ENCODE measurements around the gene ZFC3H1.
"Not testable (repeated sequence)": the region's sequence is repeated elsewhere in the genome, so short reads cannot be mapped to it uniquely, and the experiment has no call there.

ZFC3H1 gene

DNA sequence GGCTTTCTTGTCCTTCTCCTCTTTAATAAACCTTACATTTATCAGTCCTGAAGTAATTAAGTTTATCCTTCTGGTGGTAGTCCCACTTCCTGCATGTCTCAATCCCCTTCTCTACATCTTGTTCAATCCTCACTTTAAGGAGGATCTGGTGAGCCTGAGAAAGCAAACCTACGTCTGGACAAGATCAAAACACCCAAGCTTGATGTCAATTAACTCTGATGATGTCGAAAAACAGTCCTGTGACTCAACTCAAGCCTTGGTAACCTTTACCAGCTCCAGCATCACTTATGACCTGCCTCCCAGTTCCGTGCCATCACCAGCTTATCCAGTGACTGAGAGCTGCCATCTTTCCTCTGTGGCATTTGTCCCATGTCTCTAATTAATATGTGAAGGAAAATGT is 79.3 kb downstream of the ZFC3H1 start:
- Histone ChIP-seq H3K4me3 (ENCODE audit: insufficient read depth, low read depth, low read length, poor library complexity, severe bottlenecking) (no peak overlapping the region), H3K36me3 (ENCODE audit: control insufficient read depth, insufficient read depth, low read length) (no peaks in the 10 kb centered on the region), H3K27ac (ENCODE audit: insufficient read depth, low read length, poor library complexity, severe bottlenecking) (no peak overlapping the region), H3K4me1 (ENCODE audit: control insufficient read depth, insufficient read depth, low read length, poor library complexity, severe bottlenecking) (no peaks in the 10 kb centered on the region), H3K27me3 (replicated peaks; ENCODE audit: control insufficient read depth, insufficient read depth, low read length, poor library complexity, severe bottlenecking) (no peaks in the 10 kb centered on the region), H3K9me3 (ENCODE audit: control insufficient read depth, low read length) (no peaks in the 10 kb centered on the region)
- no peak for DNase-seq

GRCh38 chr12:71582925-71583324 is 80.7 kb downstream of the ZFC3H1 start:
- no peaks in the 10 kb centered on the region for H3K27me3 ChIP-seq (replicated peaks; ENCODE audit: control insufficient read depth, insufficient read depth, low read length, poor library complexity, severe bottlenecking)
- H3K27ac ChIP-seq (ENCODE audit: insufficient read depth, low read length, poor library complexity, severe bottlenecking), result no peak overlapping the region
- H3K9me3 ChIP-seq (ENCODE audit: control insufficient read depth, low read length), result no peaks in the 10 kb centered on the region
- H3K36me3 ChIP-seq (ENCODE audit: control insufficient read depth, insufficient read depth, low read length), result no peaks in the 10 kb centered on the region
- no peak for DNase-seq
- no peak overlapping the region for H3K4me3 ChIP-seq (ENCODE audit: insufficient read depth, low read depth, low read length, poor library complexity, severe bottlenecking)
- no peaks in the 10 kb centered on the region for H3K4me1 ChIP-seq (ENCODE audit: control insufficient read depth, insufficient read depth, low read length, poor library complexity, severe bottlenecking)

GRCh38 chr12:71581206-71581605 is 82.4 kb downstream of the ZFC3H1 start:
- Histone ChIP-seq H3K4me3 (ENCODE audit: insufficient read depth, low read depth, low read length, poor library complexity, severe bottlenecking) (no peak overlapping the region), H3K4me1 (ENCODE audit: control insufficient read depth, insufficient read depth, low read length, poor library complexity, severe bottlenecking) (no peaks in the 10 kb centered on the region), H3K9me3 (ENCODE audit: control insufficient read depth, low read length) (no peaks in the 10 kb centered on the region), H3K36me3 (ENCODE audit: control insufficient read depth, insufficient read depth, low read length) (no peaks in the 10 kb centered on the region), H3K27ac (ENCODE audit: insufficient read depth, low read length, poor library complexity, severe bottlenecking) (no peak overlapping the region), H3K27me3 (replicated peaks; ENCODE audit: control insufficient read depth, insufficient read depth, low read length, poor library complexity, severe bottlenecking) (no peaks in the 10 kb centered on the region)
- no peak for DNase-seq

DNA sequence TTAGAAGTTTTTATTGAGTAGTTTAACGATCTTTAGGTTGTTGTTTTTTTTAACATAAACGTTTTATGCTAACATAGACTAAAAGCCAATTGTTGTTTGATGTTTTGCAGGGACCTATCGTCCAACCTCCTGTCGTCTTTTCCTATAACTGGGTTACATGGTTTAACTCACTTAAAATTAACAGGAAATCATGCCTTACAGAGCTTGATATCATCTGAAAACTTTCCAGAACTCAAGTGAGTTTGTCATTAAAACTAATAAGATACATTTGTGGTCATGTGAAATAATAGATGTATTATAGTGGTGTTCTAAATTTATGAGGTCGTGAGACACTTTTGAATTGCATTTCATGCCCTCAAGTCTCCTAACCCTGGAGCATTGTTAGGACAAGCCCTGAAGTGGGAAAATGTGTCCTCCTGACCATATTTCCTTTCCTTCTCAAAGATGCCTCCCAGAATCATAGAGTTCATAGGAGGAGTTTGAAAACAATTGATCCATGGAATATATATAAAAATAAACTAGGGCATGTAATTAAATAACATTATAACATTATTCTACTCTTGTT is 84.9 kb downstream of the ZFC3H1 start:
- no peak for DNase-seq
- H3K9me3 ChIP-seq (ENCODE audit: control insufficient read depth, low read length), result no peaks in the 10 kb centered on the region
- H3K27me3 ChIP-seq (replicated peaks; ENCODE audit: control insufficient read depth, insufficient read depth, low read length, poor library complexity, severe bottlenecking), result no peaks in the 10 kb centered on the region
- no peaks in the 10 kb centered on the region for H3K36me3 ChIP-seq (ENCODE audit: control insufficient read depth, insufficient read depth, low read length)
- H3K4me1 ChIP-seq (ENCODE audit: control insufficient read depth, insufficient read depth, low read length, poor library complexity, severe bottlenecking), result no peaks in the 10 kb centered on the region
- no peak overlapping the region for H3K27ac ChIP-seq (ENCODE audit: insufficient read depth, low read length, poor library complexity, severe bottlenecking)
- H3K4me3 ChIP-seq (ENCODE audit: insufficient read depth, low read depth, low read length, poor library complexity, severe bottlenecking), result no peak overlapping the region

DNA sequence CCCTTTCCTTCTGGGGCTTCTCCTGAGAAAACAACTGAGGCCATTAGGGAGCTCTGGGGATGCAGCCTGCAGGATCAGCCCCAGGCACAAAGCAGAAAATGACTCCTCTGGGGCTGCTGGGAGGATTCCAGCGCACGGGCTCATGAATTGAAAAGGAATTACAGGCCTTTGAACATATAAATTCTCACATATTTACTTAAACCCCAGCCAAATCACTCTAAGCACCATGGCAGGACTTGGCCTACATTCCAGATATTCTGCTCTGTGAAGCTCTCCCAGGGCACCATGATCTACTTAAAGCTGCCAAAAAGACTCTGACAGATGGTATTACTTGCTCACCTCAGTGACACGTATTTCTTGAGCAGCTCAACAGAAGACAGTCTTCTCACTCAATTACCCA is 87.2 kb downstream of the ZFC3H1 start:
- Histone ChIP-seq H3K9me3 (ENCODE audit: control insufficient read depth, low read length) (no peaks in the 10 kb centered on the region), H3K36me3 (ENCODE audit: control insufficient read depth, insufficient read depth, low read length) (no peaks in the 10 kb centered on the region), H3K27ac (ENCODE audit: insufficient read depth, low read length, poor library complexity, severe bottlenecking) (no peak overlapping the region), H3K4me1 (ENCODE audit: control insufficient read depth, insufficient read depth, low read length, poor library complexity, severe bottlenecking) (no peaks in the 10 kb centered on the region), H3K4me3 (ENCODE audit: insufficient read depth, low read depth, low read length, poor library complexity, severe bottlenecking) (no peak overlapping the region), H3K27me3 (replicated peaks; ENCODE audit: control insufficient read depth, insufficient read depth, low read length, poor library complexity, severe bottlenecking) (no peaks in the 10 kb centered on the region)
- DNase-seq, result no peak

- H3K4me3 ChIP-seq (ENCODE audit: insufficient read depth, low read depth, low read length, poor library complexity, severe bottlenecking); DNase-seq; H3K9me3 ChIP-seq (ENCODE audit: control insufficient read depth, low read length); H3K36me3 ChIP-seq (ENCODE audit: control insufficient read depth, insufficient read depth, low read length); H3K27ac ChIP-seq (ENCODE audit: insufficient read depth, low read length, poor library complexity, severe bottlenecking); H3K4me1 ChIP-seq (ENCODE audit: control insufficient read depth, insufficient read depth, low read length, poor library complexity, severe bottlenecking); H3K27me3 ChIP-seq (replicated peaks; ENCODE audit: control insufficient read depth, insufficient read depth, low read length, poor library complexity, severe bottlenecking): not testable (repeated sequence)
These were observed 93.8 kb downstream of the ZFC3H1 start for GRCh38 chr12:71569885-71570284.

GRCh38 chr12:71567537-71567936 is 96.1 kb downstream of the ZFC3H1 start:
- H3K4me1 ChIP-seq (ENCODE audit: control insufficient read depth, insufficient read depth, low read length, poor library complexity, severe bottlenecking), result no peaks in the 10 kb centered on the region
- H3K27ac ChIP-seq (ENCODE audit: insufficient read depth, low read length, poor library complexity, severe bottlenecking), result no peak overlapping the region
- no peaks in the 10 kb centered on the region for H3K27me3 ChIP-seq (replicated peaks; ENCODE audit: control insufficient read depth, insufficient read depth, low read length, poor library complexity, severe bottlenecking)
- H3K4me3 ChIP-seq (ENCODE audit: insufficient read depth, low read depth, low read length, poor library complexity, severe bottlenecking), result no peak overlapping the region
- no peak for DNase-seq
- H3K36me3 ChIP-seq (ENCODE audit: control insufficient read depth, insufficient read depth, low read length), result no peaks in the 10 kb centered on the region
- H3K9me3 ChIP-seq (ENCODE audit: control insufficient read depth, low read length), result no peaks in the 10 kb centered on the region

DNA sequence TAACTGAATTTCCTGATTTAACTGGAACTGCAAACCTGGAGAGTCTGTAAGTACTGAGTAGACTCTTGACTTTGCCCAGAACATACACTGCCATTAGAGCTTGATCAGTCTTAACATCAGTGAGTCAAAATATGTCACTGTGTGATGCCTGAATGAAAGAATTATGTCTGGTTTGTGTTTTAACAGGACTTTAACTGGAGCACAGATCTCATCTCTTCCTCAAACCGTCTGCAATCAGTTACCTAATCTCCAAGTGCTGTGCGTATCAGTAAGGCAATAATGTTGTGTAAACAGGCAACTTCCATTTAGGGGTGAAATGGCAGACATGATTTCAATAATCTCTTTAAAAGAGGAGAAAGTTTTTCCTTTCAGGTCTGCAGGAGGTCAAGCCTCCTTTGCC is 97.0 kb downstream of the ZFC3H1 start:
- no peaks in the 10 kb centered on the region for H3K27me3 ChIP-seq (replicated peaks; ENCODE audit: control insufficient read depth, insufficient read depth, low read length, poor library complexity, severe bottlenecking)
- H3K27ac ChIP-seq (ENCODE audit: insufficient read depth, low read length, poor library complexity, severe bottlenecking), result no peak overlapping the region
- H3K4me3 ChIP-seq (ENCODE audit: insufficient read depth, low read depth, low read length, poor library complexity, severe bottlenecking), result no peak overlapping the region
- H3K36me3 ChIP-seq (ENCODE audit: control insufficient read depth, insufficient read depth, low read length), result no peaks in the 10 kb centered on the region
- no peaks in the 10 kb centered on the region for H3K9me3 ChIP-seq (ENCODE audit: control insufficient read depth, low read length)
- H3K4me1 ChIP-seq (ENCODE audit: control insufficient read depth, insufficient read depth, low read length, poor library complexity, severe bottlenecking), result no peaks in the 10 kb centered on the region
- no peak for DNase-seq

DNA sequence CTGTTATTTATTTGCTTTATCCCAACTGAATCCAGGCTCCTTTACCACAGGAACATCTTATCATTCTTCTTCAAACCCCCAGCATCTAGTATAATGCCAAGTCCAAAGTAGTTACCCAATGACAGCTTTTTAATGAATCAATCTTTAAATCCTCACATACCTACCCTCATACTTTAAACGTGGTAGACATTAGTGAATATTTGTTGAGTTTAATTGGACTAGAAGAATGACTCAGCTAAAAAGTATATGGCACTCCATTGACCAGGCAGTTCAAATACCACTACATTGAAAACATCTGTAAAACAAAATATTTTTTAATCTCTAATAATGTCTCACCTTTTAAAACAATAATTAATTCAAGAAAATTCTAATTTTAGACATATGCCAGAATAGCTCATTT is 98.1 kb downstream of the ZFC3H1 start:
- no peaks in the 10 kb centered on the region for H3K27me3 ChIP-seq (replicated peaks; ENCODE audit: control insufficient read depth, insufficient read depth, low read length, poor library complexity, severe bottlenecking)
- no peak overlapping the region for H3K4me3 ChIP-seq (ENCODE audit: insufficient read depth, low read depth, low read length, poor library complexity, severe bottlenecking)
- no peaks in the 10 kb centered on the region for H3K9me3 ChIP-seq (ENCODE audit: control insufficient read depth, low read length)
- DNase-seq, result no peak
- H3K36me3 ChIP-seq (ENCODE audit: control insufficient read depth, insufficient read depth, low read length), result no peaks in the 10 kb centered on the region
- H3K4me1 ChIP-seq (ENCODE audit: control insufficient read depth, insufficient read depth, low read length, poor library complexity, severe bottlenecking), result no peaks in the 10 kb centered on the region
- H3K27ac ChIP-seq (ENCODE audit: insufficient read depth, low read length, poor library complexity, severe bottlenecking), result no peak overlapping the region

DNA sequence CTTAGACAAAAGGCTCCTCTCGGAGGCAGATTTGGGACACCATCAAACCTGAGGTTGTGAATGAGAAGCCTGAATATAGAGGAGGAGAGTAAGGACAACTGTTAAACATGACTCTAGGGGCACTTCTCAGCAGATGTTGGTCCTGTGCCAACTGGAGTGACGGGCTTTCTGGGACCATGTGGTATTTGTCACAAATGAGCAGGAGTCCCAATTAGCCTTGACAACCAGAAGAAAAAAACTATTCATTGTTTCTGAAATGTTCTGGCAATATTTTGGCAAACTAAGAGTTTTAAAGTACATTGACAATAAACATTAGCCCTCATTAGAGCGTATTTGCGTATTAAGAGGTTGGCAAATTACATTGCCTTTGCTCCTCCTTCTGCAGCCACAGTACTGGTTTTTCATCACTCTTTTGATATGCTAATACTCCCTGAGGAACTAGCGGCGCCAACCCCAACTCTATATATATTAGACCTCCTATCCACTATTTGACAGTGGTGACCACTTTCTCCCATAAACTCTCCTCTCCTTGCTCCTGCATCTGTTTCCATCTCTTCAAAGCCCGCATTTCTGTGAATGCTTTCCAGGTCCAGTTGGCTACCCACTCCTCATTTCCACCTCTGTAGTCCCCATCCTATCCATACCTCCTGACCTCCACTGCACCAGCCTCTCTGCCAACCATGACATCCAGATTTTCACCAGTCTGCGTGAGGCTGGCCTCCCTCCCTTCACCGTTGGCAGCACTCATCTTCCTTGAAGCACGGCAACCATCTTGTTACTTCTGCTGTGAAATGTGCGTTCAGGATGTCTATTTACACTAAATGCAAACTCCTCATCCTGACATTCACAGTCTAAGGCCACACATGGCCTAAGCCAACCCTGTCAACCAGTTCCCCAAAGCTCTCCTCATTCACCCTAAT is 100.7 kb downstream of the ZFC3H1 start:
- Histone ChIP-seq H3K9me3 (ENCODE audit: control insufficient read depth, low read length) (no peaks in the 10 kb centered on the region), H3K27me3 (replicated peaks; ENCODE audit: control insufficient read depth, insufficient read depth, low read length, poor library complexity, severe bottlenecking) (no peaks in the 10 kb centered on the region), H3K4me1 (ENCODE audit: control insufficient read depth, insufficient read depth, low read length, poor library complexity, severe bottlenecking) (no peaks in the 10 kb centered on the region), H3K27ac (ENCODE audit: insufficient read depth, low read length, poor library complexity, severe bottlenecking) (no peak overlapping the region), H3K36me3 (ENCODE audit: control insufficient read depth, insufficient read depth, low read length) (no peaks in the 10 kb centered on the region), H3K4me3 (ENCODE audit: insufficient read depth, low read depth, low read length, poor library complexity, severe bottlenecking) (no peak overlapping the region)
- no peak for DNase-seq
